Body of pancreas (tissue), 4 donors: ENCODE data around the gene CORO7. TPM values are rescaled to one million over a fixed set of nuclear protein-coding genes. Genes with fewer than 3 reads are reported as not detected.
"Not testable (repeated sequence)": the region's sequence is repeated elsewhere in the genome, so short reads cannot be mapped to it uniquely, and the experiment has no call there.

Source experiments
- ATAC-seq: fragments of 150-250 bp; one replicate; pipeline ENCODE4 v1.9.1; 2016
- DNase-seq, 4 donors: peaks; one replicate each; pipeline ENCODE4 v3.0.0-alpha.2; 2019
- H3K27ac ChIP-seq, 4 donors: fragments of 200-600 bp; sonication (generic); 1 replicate in 3 of 4; 2 replicates in 1 of 4; pipeline versions ENCODE4 v1.5.1 to v1.6.1; 2016 to 2019; ENCODE audit warnings: mild to moderate bottlenecking in 1 of 4, mixed read lengths in 1 of 4, moderate library complexity in 1 of 4
- H3K27me3 ChIP-seq, 2 donors: fragments of 200-600 bp; sonication (generic); one replicate each; pipeline ENCODE4 v1.6.0; 2016; ENCODE audit warnings: mild to moderate bottlenecking in 1 of 2
- H3K36me3 ChIP-seq, 2 donors: fragments of 200-600 bp; sonication (generic); replicated peaks in 1 of 2; 2 replicates each; pipeline ENCODE4 v1.5.1; 2016; ENCODE audit warnings: low read depth in 2 of 2; ENCODE audit not compliant: insufficient read depth in 1 of 2
- H3K4me1 ChIP-seq: fragments of 200-600 bp; sonication (generic); one replicate; pipeline ENCODE4 v1.6.0; 2016
- H3K4me3 ChIP-seq, 2 donors: fragments of 200-600 bp; sonication (generic); 1 replicate in 1 of 2; 2 replicates in 1 of 2; pipeline ENCODE4 v1.5.1; 2016 to 2019
- H3K9me3 ChIP-seq, 3 donors: fragments of 200-600 bp; sonication (generic); 1 replicate in 2 of 3; 2 replicates in 1 of 3; pipeline ENCODE4 v1.5.1; 2016
- CTCF ChIP-seq, 7 experiments: fragments of 450-650 bp in 4 of 7; fragments of 200-600 bp in 3 of 7; sonication (generic) in 3 of 7; IDR thresholded peaks; one replicate each; pipeline ENCODE4 v1.5.1; 2016 to 2019; ENCODE audit warnings: antibody characterized with exemption in 7 of 7
- POLR2A ChIP-seq, 3 donors: fragments of 450-650 bp; IDR thresholded peaks; one replicate each; pipeline ENCODE4 v1.6.1; 2016; ENCODE audit warnings: antibody characterized with exemption in 3 of 3, mild to moderate bottlenecking in 2 of 3
- WGBS, 2 donors: methylation state at CpG; one replicate each; pipeline ENCODE4 v1.1.5; 2017; 5-methylcytosine and 5-hydroxymethylcytosine counted together
- intact Hi-C: fragments of 100-400 bp; cut with DNase I; formaldehyde crosslinking; loops from one replicate; pipeline ENCODE4 v1.15.1; 2023
- total RNA-seq, 2 donors: library from RNA; depleted of rRNA; stranded (reverse); fragments of >200 nt; gene quantifications; one replicate each; pipeline ENCODE4 v1.1.0, GENCODE V29; 2016

CORO7 gene
- total RNA-seq, 2 donors from 2014 or later: 13.2 to 48.8 TPM

- Histone ChIP-seq H3K9me3 (no peaks in the 10 kb centered on the region), H3K36me3 (no peaks in the 10 kb centered on the region), H3K4me1 (peaks cover 7% of the 10 kb centered on the region), H3K4me3 (no peak overlapping the region), H3K27ac (no peak overlapping the region), H3K27me3 (no peaks in the 10 kb centered on the region)
- TF ChIP-seq CTCF (IDR thresholded peaks at IDR 0.05): no peak
- no peak for TF ChIP-seq POLR2A (IDR thresholded peaks at IDR 0.05)
- no peak for DNase-seq
- 93 to 95% methylated on average over 12 of the region's 12 CpGs for WGBS, 2 donors
- intact Hi-C loops: loop anchor here (2.0 to 10.0 kb wide), 3 partner anchors 40 to 206 kb away; no protein-coding TSS in a partner anchor
- ATAC-seq: no peak
Measured at GRCh38 chr16:4401094-4401501, 15.3 kb downstream of the CORO7 start.

- no peak overlapping the region for H3K4me3 ChIP-seq
- TF ChIP-seq CTCF (IDR thresholded peaks at IDR 0.05): no peak
- TF ChIP-seq POLR2A (IDR thresholded peaks at IDR 0.05): no peak
- no peaks in the 10 kb centered on the region for H3K9me3 ChIP-seq
- WGBS, 2 donors: 86 to 89% methylated on average over 9 of the region's 9 CpGs
- intact Hi-C loops: no loop called here
- no peak for DNase-seq
- H3K27me3 ChIP-seq: no peaks in the 10 kb centered on the region
- H3K27ac ChIP-seq: no peak overlapping the region
- H3K4me1 ChIP-seq: peaks cover 7% of the 10 kb centered on the region
- H3K36me3 ChIP-seq: no peaks in the 10 kb centered on the region
- no peak for ATAC-seq
Measured at GRCh38 chr16:4399001-4399730, 17.2 kb downstream of the CORO7 start.

- H3K27ac ChIP-seq: no peak overlapping the region
- no peaks in the 10 kb centered on the region for H3K27me3 ChIP-seq
- intact Hi-C loops: no loop called here
- no peaks in the 10 kb centered on the region for H3K36me3 ChIP-seq
- no peaks in the 10 kb centered on the region for H3K4me1 ChIP-seq
- no peak overlapping the region for H3K4me3 ChIP-seq
- DNase-seq: no peak
- WGBS, 2 donors: 69 to 75% methylated on average over 4 to 8 of the region's 9 CpGs
- ATAC-seq: no peak
- H3K9me3 ChIP-seq: no peaks in the 10 kb centered on the region
- TF ChIP-seq POLR2A (IDR thresholded peaks at IDR 0.05) (no peak), CTCF (IDR thresholded peaks at IDR 0.05) (no peak)
Measured at GRCh38 chr16:4395055-4395726, 21.2 kb downstream of the CORO7 start.

GRCh38 chr16:4393850-4394249 is 22.5 kb downstream of the CORO7 start:
- H3K4me1 ChIP-seq, H3K9me3 ChIP-seq, H3K4me3 ChIP-seq, H3K36me3 ChIP-seq, DNase-seq, H3K27me3 ChIP-seq, intact Hi-C loops, ATAC-seq, H3K27ac ChIP-seq: not testable (repeated sequence)
- WGBS, 2 donors: 91 to 92% methylated on average over 15 of the region's 15 CpGs

GRCh38 chr16:4393240-4393600 is 23.2 kb downstream of the CORO7 start:
- no peak for ATAC-seq
- peak in 1 of 4 donors; percentile 13 for DNase-seq
- Histone ChIP-seq H3K4me1 (no peaks in the 10 kb centered on the region), H3K27ac (peak overlapping the region in 2 of 4 donors; percentile 42 to 43), H3K4me3 (no peak overlapping the region), H3K9me3 (no peaks in the 10 kb centered on the region), H3K36me3 (no peaks in the 10 kb centered on the region), H3K27me3 (no peaks in the 10 kb centered on the region)
- TF ChIP-seq CTCF (IDR thresholded peaks at IDR 0.05) (no peak), POLR2A (IDR thresholded peaks at IDR 0.05) (no peak)
- WGBS, 2 donors: 64 to 79% methylated on average over 5 to 6 of the region's 6 CpGs
- intact Hi-C loops: no loop called here
